Trophoblast cell (in vitro differentiated cells and primary cell): ENCODE data around the gene ITGB8.

Source experiments
- DNase-seq, 2 donors: peaks; one replicate each; pipeline ENCODE4 v3.0.0-alpha.2; 2016
- H2AFZ ChIP-seq: 2 replicates; pipeline ENCODE4 v1.6.1; 2013; ENCODE audit warnings: low read length, moderate library complexity, mild to moderate bottlenecking; ENCODE audit not compliant: insufficient read depth, poor library complexity
- H2AK5ac ChIP-seq: 2 replicates; pipeline ENCODE4 v1.6.1; 2013; ENCODE audit warnings: mild to moderate bottlenecking, low read length
- H2BK120ac ChIP-seq: 2 replicates; pipeline ENCODE4 v1.6.1; 2013; ENCODE audit warnings: low read length, mild to moderate bottlenecking, moderate library complexity; ENCODE audit not compliant: insufficient read depth, poor library complexity
- H2BK12ac ChIP-seq: 2 replicates; pipeline ENCODE4 v1.6.1; 2013; ENCODE audit warnings: mild to moderate bottlenecking, low read length, moderate library complexity
- H2BK5ac ChIP-seq: 2 replicates; pipeline ENCODE4 v1.6.1; 2013; ENCODE audit warnings: low read length, low read depth, moderate library complexity, mild to moderate bottlenecking; ENCODE audit not compliant: poor library complexity
- H3K14ac ChIP-seq: 2 replicates; pipeline ENCODE4 v1.6.1; 2013; ENCODE audit warnings: mild to moderate bottlenecking, low read length
- H3K18ac ChIP-seq: 2 replicates; pipeline ENCODE4 v1.6.1; 2013; ENCODE audit warnings: mild to moderate bottlenecking, low read length
- H3K23ac ChIP-seq: 2 replicates; pipeline ENCODE4 v1.6.1; 2013; ENCODE audit warnings: low read length
- H3K27ac ChIP-seq: 2 replicates; pipeline ENCODE4 v1.5.1; 2013; ENCODE audit warnings: low read depth, mild to moderate bottlenecking, inconsistent platforms, low read length, moderate library complexity
- H3K27me3 ChIP-seq: 2 replicates; pipeline ENCODE4 v1.6.1; 2013; ENCODE audit warnings: inconsistent platforms, mild to moderate bottlenecking, low read length, moderate library complexity; ENCODE audit not compliant: insufficient read depth
- H3K36me3 ChIP-seq, 2 experiments: 1 replicate in 1 of 2; 2 replicates in 1 of 2; pipeline ENCODE4 v1.6.1; 2013; ENCODE audit warnings: low read length in 2 of 2, mild to moderate bottlenecking in 2 of 2, moderate library complexity in 1 of 2; ENCODE audit not compliant: insufficient read depth in 2 of 2, control insufficient read depth in 1 of 2
- H3K4ac ChIP-seq: 2 replicates; pipeline ENCODE4 v1.6.1; 2013; ENCODE audit warnings: low read depth, mild to moderate bottlenecking, low read length, moderate library complexity
- H3K4me1 ChIP-seq, 2 experiments: 1 replicate in 1 of 2; 2 replicates in 1 of 2; pipeline ENCODE4 v1.6.1; 2013; ENCODE audit warnings: low read length in 2 of 2, mild to moderate bottlenecking in 2 of 2, moderate library complexity in 1 of 2; ENCODE audit not compliant: insufficient read depth in 2 of 2, control insufficient read depth in 1 of 2
- H3K4me2 ChIP-seq: 2 replicates; pipeline ENCODE4 v1.6.1; 2013; ENCODE audit warnings: inconsistent platforms, mild to moderate bottlenecking, low read length, moderate library complexity
- H3K4me3 ChIP-seq: 2 replicates; pipeline ENCODE4 v1.5.1; 2013; ENCODE audit warnings: mild to moderate bottlenecking, low read depth, low read length, inconsistent platforms
- H3K79me1 ChIP-seq: one replicate; pipeline ENCODE4 v1.6.1; 2013; ENCODE audit warnings: low read length
- H3K79me2 ChIP-seq: 2 replicates; pipeline ENCODE4 v1.6.1; 2013; ENCODE audit warnings: low read length, mild to moderate bottlenecking; ENCODE audit not compliant: control insufficient read depth, insufficient read depth, poor library complexity
- H3K9ac ChIP-seq: 2 replicates; pipeline ENCODE4 v1.6.1; 2013; ENCODE audit warnings: mild to moderate bottlenecking, low read length
- H3K9me3 ChIP-seq: 2 replicates; pipeline ENCODE4 v1.6.1; 2013; ENCODE audit warnings: low read depth, mild to moderate bottlenecking, control low read depth, inconsistent platforms, low read length; ENCODE audit not compliant: insufficient read depth
- H4K12ac ChIP-seq: 2 replicates; pipeline ENCODE4 v1.6.1; 2013; ENCODE audit warnings: low read depth, mild to moderate bottlenecking, low read length, moderate library complexity
- H4K8ac ChIP-seq: 2 replicates; pipeline ENCODE4 v1.6.1; 2013; ENCODE audit warnings: low read depth, mild to moderate bottlenecking, low read length, moderate library complexity
- H4K91ac ChIP-seq: one replicate; pipeline ENCODE4 v1.6.1; 2013; ENCODE audit warnings: low read depth, mild to moderate bottlenecking, low read length, moderate library complexity
- WGBS: extraction: QIAGEN DNeasy Blood & Tissue Kit; methylation state at CpG from one replicate; pipeline ENCODE4 v1.1.7; 2013; ENCODE audit warnings: missing lambda C conversion rate; ENCODE audit not compliant: insufficient read length, insufficient coverage; ENCODE audit errors: extremely low coverage; 5-methylcytosine and 5-hydroxymethylcytosine counted together

Gene ITGB8

GRCh38 chr7:20328692-20329091 lies 2.0 kb upstream of the ITGB8 start:
- WGBS = no CpG with 5 or more reads among the region's 1 CpG
- no peak for DNase-seq
- H3K27ac ChIP-seq = no peak overlapping the region
- H4K91ac ChIP-seq = no peak overlapping the region
- no peak overlapping the region for H3K4me3 ChIP-seq
- H3K4ac ChIP-seq = no peak overlapping the region
- peaks cover 18% of the 10 kb centered on the region for H3K79me1 ChIP-seq
- H2AFZ ChIP-seq = no peak overlapping the region
- no peak overlapping the region for H4K8ac ChIP-seq
- no peak overlapping the region for H2BK12ac ChIP-seq
- H2AK5ac ChIP-seq = no peak overlapping the region
- no peak overlapping the region for H3K14ac ChIP-seq
- H2BK5ac ChIP-seq = no peak overlapping the region
- no peaks in the 10 kb centered on the region for H3K36me3 ChIP-seq
- H3K18ac ChIP-seq = no peak overlapping the region
- H3K27me3 ChIP-seq = no peaks in the 10 kb centered on the region
- H3K4me2 ChIP-seq = no peak overlapping the region
- H2BK120ac ChIP-seq = no peak overlapping the region
- H3K23ac ChIP-seq = no peak overlapping the region
- peaks cover 6% of the 10 kb centered on the region for H3K79me2 ChIP-seq
- H3K4me1 ChIP-seq = peaks cover 2 to 10% of the 10 kb centered on the region in 2 experiments
- H4K12ac ChIP-seq = no peak overlapping the region
- no peak overlapping the region for H3K9ac ChIP-seq
- H3K9me3 ChIP-seq = no peaks in the 10 kb centered on the region

- peak overlapping the region; percentile 78 for H3K18ac ChIP-seq
- peak overlapping the region; percentile 78 for H3K14ac ChIP-seq
- H3K9me3 ChIP-seq = no peaks in the 10 kb centered on the region
- H2BK120ac ChIP-seq = peak overlapping the region; percentile 19
- H3K27ac ChIP-seq = peak overlapping the region; percentile 94
- H4K8ac ChIP-seq = peak overlapping the region; percentile 77
- H3K27me3 ChIP-seq = no peaks in the 10 kb centered on the region
- no peaks in the 10 kb centered on the region for H3K36me3 ChIP-seq
- H3K79me1 ChIP-seq = peaks cover 18% of the 10 kb centered on the region
- H2BK12ac ChIP-seq = no peak overlapping the region
- DNase-seq = peak; percentile 78 to 87
- no peak overlapping the region for H3K23ac ChIP-seq
- peak overlapping the region; percentile 84 for H4K12ac ChIP-seq
- H3K4me3 ChIP-seq = peak overlapping the region; percentile 81
- no CpG with 5 or more reads among the region's 31 CpGs for WGBS
- H2AK5ac ChIP-seq = no peak overlapping the region
- H3K4me2 ChIP-seq = peak overlapping the region; percentile 82
- peak overlapping the region; percentile 77 for H2AFZ ChIP-seq
- no peak overlapping the region for H3K4ac ChIP-seq
- H4K91ac ChIP-seq = peak overlapping the region; percentile 89
- peaks cover 6% of the 10 kb centered on the region for H3K79me2 ChIP-seq
- peaks cover 2 to 10% of the 10 kb centered on the region in 2 experiments for H3K4me1 ChIP-seq
- peak overlapping the region; percentile 88 for H3K9ac ChIP-seq
- H2BK5ac ChIP-seq = peak overlapping the region; percentile 63
These were observed 1.1 kb upstream of the ITGB8 start for GRCh38 chr7:20329389-20330238.

GRCh38 chr7:20330928-20331909 lies 519 bp downstream of the ITGB8 start:
- Histone ChIP-seq H2AK5ac (no peak overlapping the region), H2AFZ (peak overlapping the region; percentile 82), H3K36me3 (no peaks in the 10 kb centered on the region), H3K18ac (peak overlapping the region; percentile 68), H3K79me2 (peaks cover 6% of the 10 kb centered on the region), H3K23ac (peak overlapping the region; percentile 15), H4K12ac (peak overlapping the region; percentile 22), H3K9ac (peak overlapping the region; percentile 78), H3K27me3 (no peaks in the 10 kb centered on the region), H2BK5ac (peak overlapping the region; percentile 6), H3K14ac (peak overlapping the region; percentile 27), H3K9me3 (no peaks in the 10 kb centered on the region), H3K4me3 (peak overlapping the region; percentile 81), H4K91ac (peak overlapping the region; percentile 36), H4K8ac (peak overlapping the region; percentile 67), H3K4ac (peak overlapping the region; percentile 3), H3K27ac (peak overlapping the region; percentile 40), H3K4me2 (peak overlapping the region; percentile 82), H2BK12ac (no peak overlapping the region), H3K79me1 (peaks cover 18% of the 10 kb centered on the region), H2BK120ac (peak overlapping the region; percentile 45), H3K4me1 (peaks cover 2 to 10% of the 10 kb centered on the region in 2 experiments)
- WGBS = no CpG with 5 or more reads among the region's 92 CpGs
- DNase-seq = peak; percentile 23 to 56
